ENCODE results near the gene ACOXL.

The ACOXL gene

DNA sequence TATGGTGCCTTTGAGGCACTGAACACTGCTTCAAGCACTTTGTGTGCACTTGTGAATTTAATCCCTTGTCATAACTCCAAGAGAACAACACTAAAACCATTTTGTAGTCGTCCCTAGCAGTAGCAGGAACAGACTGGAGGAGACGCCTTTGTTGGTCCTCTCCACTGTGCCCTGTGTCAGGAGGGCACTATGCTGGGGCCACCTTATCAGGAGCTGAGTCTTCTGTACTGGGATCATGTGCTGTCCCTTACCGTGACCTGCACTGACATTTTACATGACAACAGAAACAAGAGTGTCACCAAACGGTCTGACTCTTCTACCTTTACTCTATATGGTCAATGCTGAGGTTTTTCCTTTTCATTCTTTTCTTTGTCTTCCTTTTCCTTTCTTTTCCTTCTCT lies 62.0 kb downstream of the ACOXL start:
- DNase-seq (ENCODE audit: low read depth, low spot score): no peak

DNA sequence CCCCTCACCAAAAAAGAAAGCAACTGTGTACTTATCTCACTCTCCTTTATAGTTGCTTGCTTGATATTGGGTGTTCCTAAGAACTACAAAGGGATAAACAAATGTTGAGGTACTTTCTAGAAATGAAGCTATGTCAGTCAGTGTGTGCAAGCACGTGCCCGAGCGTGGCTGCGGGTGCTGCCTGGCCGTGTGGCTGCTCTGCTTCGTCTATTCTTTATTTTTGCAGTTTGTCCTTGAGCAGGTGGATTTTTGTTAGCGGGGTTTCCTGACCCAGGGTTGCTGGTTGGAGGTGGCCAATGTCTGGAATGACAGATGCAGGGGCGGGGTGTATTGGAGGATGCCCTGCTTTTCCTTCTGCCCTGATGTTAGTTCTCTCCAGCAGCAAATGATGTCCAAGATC lies 62.6 kb downstream of the ACOXL start:
- DNase-seq (ENCODE audit: low read depth, low spot score): no peak

DNA sequence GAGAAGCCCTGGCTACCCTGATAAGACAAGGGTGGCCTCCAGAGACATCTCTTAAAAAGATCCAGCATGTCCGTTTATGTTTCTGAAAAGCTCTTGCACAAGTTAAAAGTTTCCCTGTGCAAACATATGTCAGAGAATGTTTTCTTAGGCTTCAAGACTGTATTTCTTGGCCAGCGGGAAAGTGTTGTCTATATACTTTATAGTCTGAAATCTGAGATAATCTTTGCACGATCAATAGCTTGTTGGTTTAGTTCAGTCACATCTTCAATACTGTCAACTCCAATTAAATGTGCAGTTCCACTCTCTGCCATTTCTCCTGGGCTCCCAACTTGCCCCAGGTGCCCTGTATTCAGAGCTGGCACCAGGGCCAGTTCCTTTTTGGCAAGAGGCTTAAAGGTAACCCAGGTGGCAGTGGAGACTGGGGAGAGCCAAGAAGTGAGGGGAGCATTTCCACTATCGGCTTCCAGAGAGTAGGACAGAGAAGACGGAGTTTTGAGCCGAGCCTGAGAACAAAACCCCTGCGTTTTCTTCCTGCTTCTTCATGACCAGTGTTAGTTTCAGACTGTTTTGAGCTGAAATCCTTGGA lies 64.4 kb downstream of the ACOXL start:
- DNase-seq (ENCODE audit: low read depth, low spot score): no peak

DNA sequence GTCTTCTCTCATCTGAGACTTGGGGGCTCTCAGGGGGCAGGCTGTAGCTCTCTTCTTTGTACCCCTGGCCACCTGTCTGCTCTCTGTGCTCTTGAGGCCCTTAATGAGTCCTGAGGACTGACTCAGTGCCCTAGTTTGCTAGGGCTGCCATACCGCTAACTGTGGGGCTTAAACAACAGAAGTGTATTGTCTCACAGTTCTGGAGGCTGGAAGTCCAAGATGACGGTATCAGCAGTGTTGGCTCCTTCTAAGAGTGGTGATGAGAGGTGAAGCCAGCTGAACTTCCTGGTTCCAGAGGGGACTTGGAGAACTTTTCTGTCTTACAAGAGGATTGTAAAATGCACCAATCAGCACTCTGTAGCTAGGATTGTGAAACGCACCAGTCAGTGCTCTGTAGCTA lies 67.0 kb downstream of the ACOXL start:
- DNase-seq (ENCODE audit: low read depth, low spot score): no peak

DNA sequence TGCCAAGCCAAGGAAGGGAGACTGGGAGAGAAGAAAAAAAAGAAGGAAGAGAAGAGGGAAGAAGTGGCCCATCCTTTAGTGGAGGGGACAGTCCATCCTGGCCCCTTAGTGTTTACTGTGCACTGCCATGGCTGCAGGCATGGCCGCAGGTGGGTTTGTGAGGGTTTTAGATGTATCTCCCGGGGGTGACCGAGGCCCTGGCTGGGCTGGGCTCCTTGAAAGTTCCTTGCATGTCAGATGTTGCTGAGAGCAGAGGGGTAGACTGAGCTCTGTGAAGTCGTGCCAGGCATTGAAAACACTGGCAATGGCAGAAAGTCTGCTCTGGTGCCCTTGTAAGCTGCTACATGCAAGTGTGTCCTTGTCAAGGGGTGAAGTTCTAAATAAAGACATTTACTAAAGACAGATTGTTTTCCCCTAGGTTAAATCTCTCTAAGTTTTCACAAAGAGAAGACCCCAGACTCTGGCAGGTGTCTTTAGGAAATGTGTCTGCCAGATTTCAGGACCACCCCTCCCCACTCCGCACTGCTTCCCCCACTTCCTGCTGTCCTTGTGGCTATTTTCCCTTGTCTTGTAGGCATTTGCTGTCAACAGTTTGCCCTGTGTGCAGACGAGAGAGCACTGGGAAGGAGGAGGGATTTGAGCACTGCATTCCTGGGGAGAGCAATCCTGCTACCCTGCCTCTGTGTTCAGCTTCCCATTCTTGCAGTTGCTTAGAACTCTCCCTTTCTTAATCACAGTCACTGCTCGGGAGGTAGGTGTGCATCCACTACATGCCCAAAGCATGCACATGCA lies 68.4 kb downstream of the ACOXL start:
- no peak for DNase-seq (ENCODE audit: low read depth, low spot score)

DNA sequence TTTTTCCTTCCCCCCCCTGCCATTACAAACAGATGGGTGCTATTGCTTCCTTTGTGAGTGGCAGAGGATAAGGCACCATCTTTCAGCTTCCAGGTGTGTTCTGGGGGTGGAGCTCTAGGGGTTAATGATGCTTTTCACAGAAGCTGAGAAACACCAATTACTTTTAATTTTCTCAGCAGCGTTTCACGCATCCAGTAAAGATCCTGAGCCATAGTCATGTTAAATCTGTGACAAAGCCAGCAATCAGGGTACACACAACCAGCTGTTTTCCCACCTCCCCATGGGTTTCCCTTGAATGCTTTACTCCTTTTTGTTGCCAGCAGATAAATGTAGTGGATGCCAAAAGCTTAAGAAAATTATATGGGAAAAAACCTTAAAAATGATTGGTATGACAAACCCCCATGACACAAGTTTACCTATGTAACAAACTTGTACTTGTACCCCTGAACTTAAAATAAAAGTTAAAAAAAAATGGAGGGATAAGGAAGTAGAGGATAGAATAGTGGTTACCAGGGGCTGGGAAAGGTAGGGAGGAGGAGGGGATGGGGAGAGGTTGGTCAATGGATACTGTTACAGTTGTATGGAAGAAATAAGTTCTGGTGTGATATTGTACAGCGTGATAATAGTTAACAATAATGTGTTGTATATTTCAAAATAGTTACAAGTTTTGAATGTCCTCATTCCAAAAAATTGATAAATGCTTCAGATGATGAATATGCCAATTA lies 70.0 kb downstream of the ACOXL start:
- DNase-seq (ENCODE audit: low read depth, low spot score): no peak

DNA sequence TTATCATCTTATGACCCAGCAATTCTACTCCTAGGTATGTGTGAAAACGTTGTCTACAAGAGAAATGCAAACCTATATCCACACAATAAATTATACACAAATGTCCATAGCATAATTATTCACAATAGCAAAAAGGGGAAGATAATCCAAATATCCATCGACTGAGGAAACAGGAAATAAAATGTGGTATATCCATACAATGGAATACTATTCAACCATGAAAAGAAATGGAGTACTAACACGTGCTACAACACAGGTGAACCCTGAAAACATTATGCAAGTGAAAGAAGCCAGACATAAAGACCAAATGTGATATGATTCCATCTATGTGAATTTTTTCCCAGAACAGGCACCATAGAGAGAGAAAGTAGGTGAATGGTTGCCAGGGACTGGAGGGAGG lies 72.1 kb downstream of the ACOXL start:
- DNase-seq (ENCODE audit: low read depth, low spot score): no peak

DNA sequence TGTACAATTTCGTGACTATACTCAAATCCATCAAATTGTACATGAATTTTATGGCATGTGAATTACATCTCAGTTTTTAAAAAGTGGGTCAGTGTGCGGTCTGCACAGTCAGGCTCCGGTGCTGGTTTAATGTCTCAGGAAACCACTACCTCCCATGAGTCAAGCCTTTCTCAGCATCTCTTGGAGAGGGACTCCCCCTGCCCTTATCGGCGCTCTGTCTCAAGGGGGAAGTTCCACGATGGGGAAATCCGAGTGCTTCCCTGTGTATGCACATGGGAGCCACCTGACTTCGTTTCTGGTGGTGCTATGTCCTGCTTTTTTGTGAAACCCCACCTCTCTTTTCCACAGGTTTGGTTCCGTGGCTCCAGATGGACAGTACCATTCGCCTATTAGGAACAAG lies 72.5 kb downstream of the ACOXL start:
- no peak for DNase-seq (ENCODE audit: low read depth, low spot score)

DNA sequence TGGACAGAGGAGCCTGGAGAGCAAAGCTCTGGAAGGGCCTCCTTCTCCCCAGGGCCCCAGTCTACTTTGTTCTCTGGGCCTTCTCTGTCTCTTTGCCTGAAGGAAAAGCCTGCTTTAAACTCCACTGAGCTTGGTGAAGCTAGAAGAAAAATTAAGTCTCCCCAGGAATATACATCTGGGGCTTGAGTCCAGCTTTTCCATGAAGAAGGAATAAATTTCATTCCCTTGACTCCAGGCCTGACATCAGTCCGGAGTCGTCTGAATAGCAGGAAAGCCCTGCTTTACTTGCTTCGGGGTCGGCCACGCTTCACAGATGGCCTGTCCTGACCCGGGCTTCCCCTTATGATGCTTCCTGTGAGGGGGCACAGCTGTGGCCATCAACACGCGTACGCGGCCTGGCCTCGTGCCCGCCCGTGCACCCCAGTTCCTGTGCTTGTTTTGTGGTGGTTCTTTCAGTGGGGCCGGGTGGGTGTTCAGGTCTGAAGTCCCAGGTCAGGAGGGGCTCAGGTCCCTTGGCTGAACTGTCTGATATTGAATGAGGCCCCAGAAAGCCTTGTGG lies 73.6 kb downstream of the ACOXL start:
- DNase-seq (ENCODE audit: low read depth, low spot score): no peak

DNA sequence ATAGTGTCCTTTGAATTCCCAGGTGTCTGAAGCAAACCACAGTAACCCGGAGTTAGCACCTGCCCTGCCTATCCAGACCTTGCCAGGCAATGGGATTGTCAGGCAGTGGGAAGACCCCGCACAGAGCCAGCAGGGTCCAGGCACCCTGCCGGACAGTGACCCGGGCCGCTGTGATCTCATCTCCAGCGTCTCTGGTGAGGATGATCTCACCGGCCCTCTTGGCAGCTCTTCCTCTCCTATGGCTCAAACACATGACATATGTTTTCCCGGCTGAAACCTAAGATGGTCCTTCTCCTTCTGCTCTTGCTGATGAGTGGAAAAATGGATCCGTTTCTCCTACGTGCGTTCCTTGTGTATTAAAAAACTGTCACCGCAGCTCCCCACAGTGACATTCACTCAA lies 75.1 kb downstream of the ACOXL start:
- no peak for DNase-seq (ENCODE audit: low read depth, low spot score)

DNA sequence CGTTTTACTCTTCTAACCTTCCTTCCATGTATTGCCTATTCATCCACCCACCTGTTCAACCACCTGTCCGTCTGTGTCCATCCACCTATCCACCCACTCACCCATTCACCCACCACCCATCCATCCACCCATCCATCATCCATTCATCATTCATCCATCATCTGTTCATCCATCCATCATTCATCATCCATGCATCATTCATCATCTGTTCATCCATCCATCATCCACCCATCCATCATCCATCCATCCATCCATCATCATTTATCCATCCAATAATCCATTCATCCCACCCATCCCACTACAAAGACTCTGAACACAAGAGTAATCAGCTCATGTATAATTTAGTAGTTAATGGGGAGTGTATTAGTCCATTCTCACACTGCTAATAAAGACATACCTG lies 78.0 kb downstream of the ACOXL start:
- DNase-seq (ENCODE audit: low read depth, low spot score): no peak

DNA sequence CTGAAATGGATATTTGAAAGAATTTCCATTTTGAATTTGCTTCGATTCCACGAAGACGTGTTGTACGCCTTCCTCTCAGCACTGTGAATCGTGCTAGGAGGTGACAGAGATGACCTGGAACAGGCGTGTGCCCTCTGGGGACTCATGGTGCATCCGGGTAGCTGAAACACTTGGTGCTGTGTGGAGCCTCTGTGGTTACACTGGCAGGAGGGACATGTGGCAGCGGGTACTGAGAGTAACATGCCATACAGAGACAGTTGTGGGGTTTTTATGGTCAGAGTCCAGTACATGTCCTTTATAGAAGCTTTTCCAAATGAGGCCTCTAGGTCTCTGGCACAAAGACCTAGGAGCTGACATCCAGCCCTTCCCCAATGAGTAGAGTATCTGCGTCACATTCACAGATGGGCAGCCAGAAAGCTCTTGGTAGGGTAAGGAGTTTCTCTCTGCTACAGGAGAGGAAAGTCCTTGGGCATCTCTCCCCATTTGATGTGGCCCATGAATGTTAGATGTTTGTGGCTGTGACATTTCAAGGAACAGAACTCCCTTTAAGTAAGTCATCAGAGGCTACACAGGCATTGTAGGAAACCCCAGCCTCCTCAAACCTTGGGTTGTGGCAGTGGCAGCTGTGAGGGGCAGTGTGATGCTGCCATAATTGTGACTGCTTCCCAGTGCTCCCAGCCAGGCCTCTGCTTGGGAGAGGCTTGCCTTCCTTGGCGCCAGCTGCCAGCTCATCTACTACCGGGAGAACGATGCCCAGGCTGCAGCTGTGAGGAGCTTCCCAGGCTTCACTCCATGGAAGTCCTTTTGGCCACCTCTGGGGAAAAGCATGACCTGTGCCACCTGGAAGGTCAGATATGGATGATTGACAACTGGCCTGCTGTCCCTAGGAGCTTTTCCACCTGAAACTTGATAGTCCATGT lies 80.6 kb downstream of the ACOXL start:
- no peak for DNase-seq (ENCODE audit: low read depth, low spot score)

DNA sequence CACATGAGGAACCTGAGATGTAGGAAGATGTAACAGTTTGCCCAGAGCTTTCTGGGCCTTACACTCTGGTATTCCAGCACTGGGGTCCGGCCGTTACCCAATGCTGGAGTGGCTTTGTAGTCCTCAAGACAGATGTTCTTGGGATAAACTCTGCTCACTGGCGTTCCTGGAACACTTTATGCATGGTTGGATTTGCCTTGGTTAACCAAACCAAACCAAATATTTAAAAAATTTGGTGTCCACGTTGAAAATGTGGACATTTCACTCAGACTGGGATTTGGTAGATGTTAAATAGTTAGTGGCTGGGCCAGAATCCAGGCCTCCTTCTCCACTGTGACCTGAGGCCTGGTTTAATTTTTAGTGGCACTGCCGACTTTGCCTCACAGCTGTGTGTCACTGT lies 81.5 kb downstream of the ACOXL start:
- no peak for DNase-seq (ENCODE audit: low read depth, low spot score)

DNA sequence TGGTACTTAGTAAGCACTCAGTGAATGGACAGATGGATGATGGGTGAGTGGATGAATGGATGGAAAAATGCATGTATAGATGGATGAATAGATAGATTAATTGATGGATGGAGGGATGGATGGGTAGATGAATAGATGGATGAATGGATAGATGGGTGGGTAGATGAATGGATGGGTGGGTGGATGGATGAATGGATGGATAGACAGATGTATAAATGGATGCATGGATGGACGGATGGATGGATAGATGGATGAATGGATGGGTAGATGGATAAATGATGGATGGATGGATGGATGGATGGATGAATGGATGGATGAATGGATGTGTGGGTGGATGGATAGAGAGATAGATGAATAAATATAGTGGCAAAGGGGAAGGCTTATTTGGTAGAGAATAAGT lies 83.6 kb downstream of the ACOXL start:
- no peak for DNase-seq (ENCODE audit: low read depth, low spot score)

DNA sequence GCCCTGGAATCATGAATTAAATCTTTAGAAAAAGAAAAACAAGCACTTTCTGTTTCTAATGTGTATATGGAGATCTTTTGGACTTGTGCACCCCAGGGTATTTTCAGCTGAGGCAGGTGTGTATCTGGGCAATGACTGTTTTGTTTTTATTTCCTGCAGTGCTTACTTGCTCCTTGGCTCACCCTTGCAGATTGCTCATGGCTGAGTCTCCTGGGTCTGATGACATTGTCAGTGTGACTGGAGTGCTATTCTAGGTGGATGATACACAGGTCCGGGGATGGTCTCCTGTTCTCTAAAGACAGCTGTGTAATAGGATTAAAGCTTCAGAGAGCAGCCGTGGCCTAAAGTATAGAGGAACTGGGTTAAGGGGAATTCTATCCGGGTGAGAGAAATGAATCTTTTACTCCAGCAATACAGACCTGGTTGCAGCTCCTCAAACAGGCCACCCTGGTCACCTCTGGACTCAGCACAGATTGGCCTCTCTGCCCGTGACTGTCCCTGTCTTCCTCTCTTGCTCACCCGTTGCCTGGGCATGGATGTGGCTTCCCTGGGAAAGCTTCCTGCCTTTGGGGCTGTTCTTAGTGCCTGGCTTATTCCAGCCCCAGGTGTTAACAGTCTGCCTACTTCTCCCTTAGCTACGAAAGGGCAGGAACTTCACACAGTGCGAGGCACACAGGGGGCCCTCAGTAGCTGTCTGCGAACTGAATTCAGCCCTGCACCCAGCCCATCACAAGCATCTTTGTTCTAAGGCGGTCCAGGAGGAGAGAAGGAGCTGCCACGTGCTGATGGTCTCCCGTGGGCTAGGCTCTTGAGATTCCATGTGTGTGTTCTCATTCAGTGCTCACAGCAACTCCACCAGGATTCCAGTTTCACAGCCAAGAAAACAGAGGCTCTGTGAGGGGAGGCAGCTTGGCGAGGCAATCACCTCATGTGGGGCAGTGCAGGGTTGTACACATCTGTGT lies 84.3 kb downstream of the ACOXL start:
- no peak for DNase-seq (ENCODE audit: low read depth, low spot score)

DNA sequence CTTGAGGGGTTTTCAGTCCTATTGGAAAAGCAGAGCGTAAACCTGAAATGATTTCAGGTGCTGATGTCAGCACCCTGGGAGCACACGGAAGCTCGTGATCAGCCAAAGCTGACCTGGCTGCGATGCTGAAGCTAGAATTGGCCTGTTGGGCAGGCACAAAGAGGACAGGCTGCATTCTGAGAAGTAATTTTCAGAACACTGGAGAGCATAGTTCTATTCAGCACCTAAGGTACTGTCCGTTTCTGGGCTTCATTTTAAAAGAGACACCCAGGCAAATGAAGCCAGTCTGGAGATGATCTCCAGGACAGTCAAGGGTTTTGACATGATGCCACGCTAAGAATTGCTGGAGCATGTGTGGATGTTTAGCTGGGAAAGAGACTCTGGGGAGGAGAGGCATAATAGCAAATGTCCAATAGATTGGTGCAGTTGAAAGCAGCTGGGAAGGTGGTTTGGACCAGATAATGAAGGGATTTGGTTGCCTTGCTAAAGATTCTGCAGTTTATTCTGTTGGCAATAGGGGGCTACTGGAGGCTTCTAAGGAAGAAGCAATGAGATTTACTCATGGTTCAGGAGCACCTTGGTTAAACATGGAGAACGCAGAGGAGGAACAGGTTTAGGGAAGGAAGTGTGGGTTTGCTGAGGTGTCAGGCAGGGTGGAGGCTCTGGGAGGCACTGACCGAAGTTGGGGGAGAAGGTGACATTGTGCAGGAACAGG lies 86.6 kb downstream of the ACOXL start:
- no peak for DNase-seq (ENCODE audit: low read depth, low spot score)

DNA sequence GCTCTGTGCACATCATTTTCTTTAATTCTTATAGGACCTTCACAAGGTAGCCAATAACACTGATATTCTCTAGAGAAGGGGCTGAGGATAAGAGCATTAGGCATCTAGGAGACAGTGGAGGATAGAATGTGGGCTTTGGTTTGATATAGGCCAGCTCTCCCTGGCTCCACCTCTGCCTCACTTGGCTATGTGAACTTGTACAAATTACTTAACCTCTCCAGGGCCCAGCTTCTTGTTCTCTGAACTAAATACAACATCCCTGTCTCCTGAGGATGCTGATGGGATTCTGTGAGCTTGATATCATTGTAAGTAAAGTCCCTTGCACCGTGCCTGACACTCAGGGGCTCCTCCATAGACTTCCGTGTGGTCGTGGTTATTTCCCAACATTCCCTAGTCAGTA lies 87.3 kb downstream of the ACOXL start:
- DNase-seq (ENCODE audit: low read depth, low spot score): no peak

DNA sequence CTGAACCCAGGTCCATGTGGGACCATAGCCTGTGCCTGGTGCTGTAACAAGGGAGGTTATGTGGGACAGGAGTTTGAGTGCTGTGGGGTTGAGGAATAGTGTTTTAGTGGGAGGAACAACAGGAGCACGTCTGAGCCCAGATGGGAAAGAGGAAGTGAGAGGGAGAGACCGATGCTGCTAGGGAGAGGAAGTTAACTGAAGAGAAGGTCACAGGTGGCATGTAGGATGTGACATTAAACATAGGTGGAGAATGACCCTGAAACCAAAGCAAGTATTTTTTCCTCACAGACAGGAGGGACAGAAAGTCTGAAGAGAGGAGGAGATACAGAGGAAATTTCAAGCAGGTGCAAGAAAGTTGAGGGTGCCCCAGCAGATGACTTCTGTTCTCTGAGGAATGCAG lies 87.8 kb downstream of the ACOXL start:
- no peak for DNase-seq (ENCODE audit: low read depth, low spot score)

DNA sequence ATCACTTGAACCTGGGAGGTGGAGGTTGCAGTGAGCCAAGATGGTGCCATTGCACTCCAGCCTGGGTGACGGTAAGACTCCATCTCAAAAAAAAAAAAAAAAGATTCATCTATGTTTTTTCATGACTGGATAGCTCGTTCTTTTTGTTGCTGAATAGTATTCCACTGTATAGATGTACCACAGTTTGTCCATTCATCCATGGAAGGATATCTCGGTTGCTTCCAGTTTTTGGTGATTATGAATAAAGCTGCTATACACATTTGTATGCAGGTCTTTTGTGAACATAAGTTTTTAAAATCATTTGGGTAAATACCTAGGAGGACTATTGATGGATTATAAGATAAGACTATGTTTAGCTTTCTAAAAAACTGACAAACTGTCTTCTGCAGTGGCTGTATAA lies 90.8 kb downstream of the ACOXL start:
- DNase-seq (ENCODE audit: low read depth, low spot score): no peak

DNA sequence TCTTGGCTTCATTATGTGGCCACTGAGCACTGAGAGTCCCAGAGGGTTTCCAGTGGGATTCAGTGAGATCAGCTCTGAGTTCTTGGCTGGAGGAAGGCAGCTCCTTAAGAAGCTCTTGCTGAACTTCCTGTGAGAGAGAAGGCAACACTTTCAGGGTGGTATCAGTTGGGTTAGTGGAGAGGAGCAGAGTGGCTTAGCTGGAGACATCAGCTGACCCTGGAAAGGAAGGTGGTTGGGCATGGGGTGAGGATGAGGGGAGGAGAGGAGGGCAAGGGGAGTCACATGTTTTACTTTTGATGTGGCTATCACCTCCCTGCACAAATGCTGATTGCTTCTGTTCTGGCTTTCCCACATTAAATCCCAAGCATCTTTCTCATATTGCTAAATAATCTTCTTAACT lies 95.1 kb downstream of the ACOXL start:
- no peak for DNase-seq (ENCODE audit: low read depth, low spot score)

All from brain pericyte (primary cell).